H9 (cell line): Measurements from ENCODE around the gene ADAMTS15. TPM values are rescaled to one million over a fixed set of nuclear protein-coding genes. Genes with fewer than 3 reads are reported as not detected.
A peak's percentile ranks its signal among the peaks of the same experiment; 100 is the strongest.

ENCODE experiments used
- DNase-seq: peaks from one replicate; pipeline ENCODE4 v3.0.0-alpha.2; 2017
- H2AFZ ChIP-seq: one replicate; pipeline ENCODE4 v1.6.1; 2013; ENCODE audit warnings: mild to moderate bottlenecking, low read length, control low read depth, moderate library complexity
- H2AK5ac ChIP-seq: 2 replicates; pipeline ENCODE4 v1.6.1; 2013; ENCODE audit warnings: low read length, control low read depth, mixed read lengths; ENCODE audit not compliant: insufficient read length
- H2BK120ac ChIP-seq: one replicate; pipeline ENCODE4 v1.6.1; 2013; ENCODE audit warnings: low read depth, mild to moderate bottlenecking, low read length, control low read depth, inconsistent platforms; ENCODE audit not compliant: poor library complexity, severe bottlenecking
- H2BK12ac ChIP-seq: 2 replicates; pipeline ENCODE4 v1.6.1; 2013; ENCODE audit warnings: low read length, control low read depth, mixed read lengths, low read depth; ENCODE audit not compliant: insufficient read length
- H2BK15ac ChIP-seq: 2 replicates; pipeline ENCODE4 v1.6.1; 2013; ENCODE audit warnings: low read depth, low read length, control low read depth
- H2BK20ac ChIP-seq: one replicate; pipeline ENCODE4 v1.6.1; 2013; ENCODE audit warnings: low read depth, mild to moderate bottlenecking, low read length, control low read depth, inconsistent platforms; ENCODE audit not compliant: poor library complexity, severe bottlenecking
- H2BK5ac ChIP-seq: 2 replicates; pipeline ENCODE4 v1.6.1; 2013; ENCODE audit warnings: low read length, control low read depth, mixed read lengths; ENCODE audit not compliant: insufficient read length
- H3K14ac ChIP-seq: 2 replicates; pipeline ENCODE4 v1.6.1; 2013; ENCODE audit warnings: low read length, control low read depth; ENCODE audit not compliant: insufficient read depth
- H3K18ac ChIP-seq: 2 replicates; pipeline ENCODE4 v1.6.1; 2013; ENCODE audit warnings: low read depth, mild to moderate bottlenecking, mixed read lengths, low read length, control low read depth; ENCODE audit not compliant: insufficient read length
- H3K23ac ChIP-seq: 2 replicates; pipeline ENCODE4 v1.6.1; 2013; ENCODE audit warnings: low read length, control low read depth, mixed read lengths, low read depth; ENCODE audit not compliant: insufficient read length
- H3K23me2 ChIP-seq: 2 replicates; pipeline ENCODE4 v1.6.1; 2013; ENCODE audit warnings: low read depth, mild to moderate bottlenecking, mixed read lengths, low read length, control low read depth; ENCODE audit not compliant: insufficient read length, poor library complexity, severe bottlenecking
- H3K27ac ChIP-seq: 2 replicates; pipeline ENCODE4 v1.5.1; 2013; ENCODE audit warnings: low read length, control low read depth, mixed read lengths, low read depth; ENCODE audit not compliant: insufficient read length
- H3K27me3 ChIP-seq: 2 replicates; pipeline ENCODE4 v1.6.1; 2013; ENCODE audit warnings: low read length, control low read depth, inconsistent platforms; ENCODE audit not compliant: insufficient read depth
- H3K4ac ChIP-seq: 2 replicates; pipeline ENCODE4 v1.6.1; 2013; ENCODE audit warnings: low read depth, mild to moderate bottlenecking, control low read depth, inconsistent platforms, low read length, moderate library complexity
- H3K4me1 ChIP-seq: 2 replicates; pipeline ENCODE4 v1.6.1; 2013; ENCODE audit warnings: low read length, control low read depth, inconsistent platforms; ENCODE audit not compliant: insufficient read depth
- H3K4me2 ChIP-seq: 2 replicates; pipeline ENCODE4 v1.6.1; 2013; ENCODE audit warnings: low read length, control low read depth, mixed read lengths; ENCODE audit not compliant: insufficient read length, insufficient read depth
- H3K56ac ChIP-seq: 2 replicates; pipeline ENCODE4 v1.6.1; 2013; ENCODE audit warnings: low read depth, mild to moderate bottlenecking, mixed read lengths, low read length, control low read depth; ENCODE audit not compliant: insufficient read length
- H3K79me1 ChIP-seq: 2 replicates; pipeline ENCODE4 v1.6.1; 2013; ENCODE audit warnings: low read depth, mild to moderate bottlenecking, moderate library complexity, low read length, control low read depth, inconsistent platforms; ENCODE audit not compliant: insufficient read depth, poor library complexity, severe bottlenecking
- H3K79me2 ChIP-seq: 2 replicates; pipeline ENCODE4 v1.6.1; 2013; ENCODE audit warnings: low read length, control low read depth, inconsistent platforms; ENCODE audit not compliant: insufficient read depth
- H3K9ac ChIP-seq: 2 replicates; pipeline ENCODE4 v1.6.1; 2013; ENCODE audit warnings: low read length, control low read depth, mixed read lengths; ENCODE audit not compliant: insufficient read length; ENCODE audit errors: extremely low read depth
- H3K9me3 ChIP-seq: one replicate; pipeline ENCODE4 v1.6.1; 2013; ENCODE audit warnings: low read depth, low read length, inconsistent platforms; ENCODE audit not compliant: control insufficient read depth
- H3T11ph ChIP-seq: one replicate; pipeline ENCODE4 v1.6.1; 2013; ENCODE audit warnings: mild to moderate bottlenecking, low read length, control low read depth, inconsistent platforms
- H4K20me1 ChIP-seq: one replicate; pipeline ENCODE4 v1.6.1; 2013; ENCODE audit not compliant: control insufficient read depth, insufficient read length, insufficient read depth
- H4K5ac ChIP-seq: 2 replicates; pipeline ENCODE4 v1.6.1; 2013; ENCODE audit warnings: low read depth, mild to moderate bottlenecking, mixed read lengths, low read length, control low read depth; ENCODE audit not compliant: insufficient read length
- H4K8ac ChIP-seq: replicated peaks from 2 replicates; pipeline ENCODE4 v1.6.1; 2013; ENCODE audit warnings: low read length, control low read depth, mixed read lengths, low read depth; ENCODE audit not compliant: insufficient read length
- H4K91ac ChIP-seq: 2 replicates; pipeline ENCODE4 v1.6.1; 2013; ENCODE audit warnings: low read depth, mild to moderate bottlenecking, moderate library complexity, mixed read lengths, low read length, control low read depth; ENCODE audit not compliant: insufficient read length
- H3K27ac Mint-ChIP-seq, 3 experiments: 2 replicates in 2 of 3; 3 replicates in 1 of 3; pipeline ENCODE4 v1.8.0; 2020 to 2021; ENCODE audit warnings: mixed read lengths in 3 of 3, mild to moderate bottlenecking in 1 of 3, moderate library complexity in 1 of 3
- H3K27me3 Mint-ChIP-seq: 2 replicates; pipeline ENCODE4 v1.8.0; 2021; ENCODE audit warnings: low read depth, mild to moderate bottlenecking, moderate library complexity, mixed read lengths
- H3K36me3 Mint-ChIP-seq, 3 experiments: 2 replicates in 2 of 3; 3 replicates in 1 of 3; pipeline ENCODE4 v1.8.0; 2020 to 2021; ENCODE audit warnings: low read depth in 3 of 3, mixed read lengths in 3 of 3; ENCODE audit not compliant: insufficient read depth in 1 of 3
- H3K4me1 Mint-ChIP-seq, 2 experiments: 2 replicates each; pipeline ENCODE4 v1.8.0; 2020; ENCODE audit warnings: mixed read lengths in 2 of 2
- H3K4me3 Mint-ChIP-seq, 2 experiments: 2 replicates in 1 of 2; 3 replicates in 1 of 2; pipeline ENCODE4 v1.8.0; 2020 to 2021; ENCODE audit warnings: mild to moderate bottlenecking in 2 of 2, mixed read lengths in 2 of 2, moderate library complexity in 1 of 2
- H3K9me3 Mint-ChIP-seq, 2 experiments: 2 replicates in 1 of 2; 3 replicates in 1 of 2; pipeline ENCODE4 v1.8.0; 2020; ENCODE audit warnings: mild to moderate bottlenecking in 2 of 2, mixed read lengths in 2 of 2, moderate library complexity in 1 of 2
- WGBS: extraction: QIAGEN DNeasy Blood & Tissue Kit; methylation state at CpG from one replicate; pipeline ENCODE4 v1.1.7; 2013; ENCODE audit warnings: missing lambda C conversion rate, low lambda C conversion rate, mixed read lengths; ENCODE audit not compliant: insufficient read length; ENCODE audit errors: extremely low coverage; 5-methylcytosine and 5-hydroxymethylcytosine counted together
- total RNA-seq: library from RNA; stranded (reverse); gene quantifications from 2 replicates; pipeline ENCODE4 v1.2.1, GENCODE V29; 2021
- TF ChIP-seq, protein P1 (sequence below): fragments of 200-600 bp; sonication (generic); conservative IDR thresholded peaks from 3 replicates; pipeline ENCODE4 v1.8.0; 2021; ENCODE audit warnings: antibody characterized with exemption, mild to moderate bottlenecking

The ADAMTS15 gene
- total RNA-seq, 1 experiment from 2014 or later: 1.3 TPM

DNA sequence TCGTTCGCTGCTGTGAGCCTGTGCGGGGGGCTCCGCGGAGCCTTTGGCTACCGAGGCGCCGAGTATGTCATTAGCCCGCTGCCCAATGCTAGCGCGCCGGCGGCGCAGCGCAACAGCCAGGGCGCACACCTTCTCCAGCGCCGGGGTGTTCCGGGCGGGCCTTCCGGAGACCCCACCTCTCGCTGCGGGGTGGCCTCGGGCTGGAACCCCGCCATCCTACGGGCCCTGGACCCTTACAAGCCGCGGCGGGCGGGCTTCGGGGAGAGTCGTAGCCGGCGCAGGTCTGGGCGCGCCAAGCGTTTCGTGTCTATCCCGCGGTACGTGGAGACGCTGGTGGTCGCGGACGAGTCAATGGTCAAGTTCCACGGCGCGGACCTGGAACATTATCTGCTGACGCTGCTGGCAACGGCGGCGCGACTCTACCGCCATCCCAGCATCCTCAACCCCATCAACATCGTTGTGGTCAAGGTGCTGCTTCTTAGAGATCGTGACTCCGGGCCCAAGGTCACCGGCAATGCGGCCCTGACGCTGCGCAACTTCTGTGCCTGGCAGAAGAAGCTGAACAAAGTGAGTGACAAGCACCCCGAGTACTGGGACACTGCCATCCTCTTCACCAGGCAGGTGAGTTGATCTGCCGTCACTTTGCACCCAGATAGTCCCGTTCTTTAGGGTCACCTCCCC, 1.0 kb downstream of the ADAMTS15 start:
- Mint-ChIP-seq H3K4me1 (peaks cover 8 to 11% of the 10 kb centered on the region in 2 experiments), H3K9me3 (peaks cover 2 to 4% of the 10 kb centered on the region in 2 experiments; a peak in 4 of 5 replicates), H3K36me3 (no peaks in the 10 kb centered on the region), H3K27me3 (peaks cover 97% of the 10 kb centered on the region), H3K4me3 (peak overlapping the region; percentile 73 to 87), H3K27ac (no peak overlapping the region)
- DNase-seq: no peak
- H3K27me3 ChIP-seq: peaks cover 18% of the 10 kb centered on the region; the same call in 1 of the 2 replicates
- H3K27ac ChIP-seq: no peak overlapping the region
- no peak overlapping the region for H2BK12ac ChIP-seq
- WGBS: no CpG with 5 or more reads among the region's 64 CpGs
- no peak overlapping the region for H4K91ac ChIP-seq
- no peak overlapping the region for H2BK5ac ChIP-seq
- 0 out of 2 replicates have a peak, but pooled peaks cover 2% of the 10 kb centered on the region for H3K4me1 ChIP-seq
- H3K79me2 ChIP-seq: no peaks in the 10 kb centered on the region
- H3T11ph ChIP-seq: no peak overlapping the region
- H2BK15ac ChIP-seq: no peak overlapping the region
- no peak overlapping the region for H2BK20ac ChIP-seq
- H3K4me2 ChIP-seq: peak overlapping the region; percentile 87
- no peak overlapping the region for H4K8ac ChIP-seq
- H2BK120ac ChIP-seq: no peak overlapping the region
- H4K5ac ChIP-seq: no peak overlapping the region
- H3K23me2 ChIP-seq: peaks cover 20% of the 10 kb centered on the region
- no peak overlapping the region for H3K9ac ChIP-seq
- no peak overlapping the region for H3K18ac ChIP-seq
- H4K20me1 ChIP-seq: no peaks in the 10 kb centered on the region
- TF ChIP-seq, protein P1, sequence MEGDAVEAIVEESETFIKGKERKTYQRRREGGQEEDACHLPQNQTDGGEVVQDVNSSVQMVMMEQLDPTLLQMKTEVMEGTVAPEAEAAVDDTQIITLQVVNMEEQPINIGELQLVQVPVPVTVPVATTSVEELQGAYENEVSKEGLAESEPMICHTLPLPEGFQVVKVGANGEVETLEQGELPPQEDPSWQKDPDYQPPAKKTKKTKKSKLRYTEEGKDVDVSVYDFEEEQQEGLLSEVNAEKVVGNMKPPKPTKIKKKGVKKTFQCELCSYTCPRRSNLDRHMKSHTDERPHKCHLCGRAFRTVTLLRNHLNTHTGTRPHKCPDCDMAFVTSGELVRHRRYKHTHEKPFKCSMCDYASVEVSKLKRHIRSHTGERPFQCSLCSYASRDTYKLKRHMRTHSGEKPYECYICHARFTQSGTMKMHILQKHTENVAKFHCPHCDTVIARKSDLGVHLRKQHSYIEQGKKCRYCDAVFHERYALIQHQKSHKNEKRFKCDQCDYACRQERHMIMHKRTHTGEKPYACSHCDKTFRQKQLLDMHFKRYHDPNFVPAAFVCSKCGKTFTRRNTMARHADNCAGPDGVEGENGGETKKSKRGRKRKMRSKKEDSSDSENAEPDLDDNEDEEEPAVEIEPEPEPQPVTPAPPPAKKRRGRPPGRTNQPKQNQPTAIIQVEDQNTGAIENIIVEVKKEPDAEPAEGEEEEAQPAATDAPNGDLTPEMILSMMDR: no peak
- no peaks in the 10 kb centered on the region for H3K9me3 ChIP-seq
- H3K23ac ChIP-seq: no peak overlapping the region
- H3K14ac ChIP-seq: peak overlapping the region; percentile 8; the same call in 1 of the 2 replicates
- H2AFZ ChIP-seq: no peak overlapping the region
- no peaks in the 10 kb centered on the region for H3K79me1 ChIP-seq
- H3K4ac ChIP-seq: no peak overlapping the region
- H2AK5ac ChIP-seq: no peak overlapping the region
- H3K56ac ChIP-seq: no peak overlapping the region
